GM12892 (cell line): ENCODE measurements around the gene TAS1R3.
A peak's percentile ranks its signal among the peaks of the same experiment; 100 is the strongest.

Experiments used
- DNase-seq: peaks from one replicate; pipeline ENCODE4 v3.0.0; 2011; ENCODE audit not compliant: insufficient read length
- FAIRE-seq: peaks from 2 replicates; lab custom pipeline; 2011; peaks lifted over from hg19 to GRCh38; lab: Jason Lieb, UNC
- POLR2A ChIP-seq: IDR thresholded peaks from 2 replicates; pipeline ENCODE4 v1.6.1; 2011; ENCODE audit warnings: low read depth, low read length, control low read depth
- POLR2AphosphoS5 ChIP-seq: IDR thresholded peaks from 2 replicates; pipeline ENCODE4 v1.6.1; 2011; ENCODE audit warnings: low read depth, low read length, control low read depth
- TAF1 ChIP-seq: IDR thresholded peaks from 2 replicates; pipeline ENCODE4 v1.6.1; 2011; ENCODE audit warnings: low read depth, mild to moderate bottlenecking, control low read depth, low read length, borderline replicate concordance

Gene TAS1R3

GRCh38 chr1:1336931-1337792, 6.1 kb downstream of the TAS1R3 start:
- no peak for FAIRE-seq
- TF ChIP-seq POLR2AphosphoS5: no peak
- no peak for TF ChIP-seq TAF1
- TF ChIP-seq POLR2A: no peak
- no peak for DNase-seq

- FAIRE-seq: peak; percentile 42
- TF ChIP-seq POLR2A (no peak), POLR2AphosphoS5 (no peak), TAF1 (no peak)
- peak; percentile 80 for DNase-seq
Measured at GRCh38 chr1:1337793-1338147, 6.7 kb downstream of the TAS1R3 start.

GRCh38 chr1:1338278-1338677, 7.2 kb downstream of the TAS1R3 start:
- DNase-seq (no peak), FAIRE-seq (no peak)
- TF ChIP-seq POLR2AphosphoS5: no peak
- no peak for TF ChIP-seq POLR2A
- no peak for TF ChIP-seq TAF1

GRCh38 chr1:1340185-1340584, 9.1 kb downstream of the TAS1R3 start:
- DNase-seq: no peak
- FAIRE-seq: no peak
- no peak for TF ChIP-seq POLR2AphosphoS5
- TF ChIP-seq POLR2A: no peak
- no peak for TF ChIP-seq TAF1

GRCh38 chr1:1340791-1341548, 9.9 kb downstream of the TAS1R3 start:
- FAIRE-seq: no peak
- TF ChIP-seq TAF1 (no peak), POLR2A (no peak), POLR2AphosphoS5 (no peak)
- DNase-seq: no peak

- no peak for FAIRE-seq
- TF ChIP-seq TAF1 (no peak), POLR2AphosphoS5 (peak; percentile 32; the same call in 1 of the 2 replicates), POLR2A (no peak)
- DNase-seq: no peak
Measured at GRCh38 chr1:1341549-1342021, 10.5 kb downstream of the TAS1R3 start.

- DNase-seq: no peak
- FAIRE-seq: no peak
- TF ChIP-seq POLR2AphosphoS5: no peak
Measured at GRCh38 chr1:1342061-1342562, 11.0 kb downstream of the TAS1R3 start.

GRCh38 chr1:1342584-1343115, 11.6 kb downstream of the TAS1R3 start:
- TF ChIP-seq POLR2AphosphoS5 (no peak), TAF1 (no peak), POLR2A (no peak)
- no peak for FAIRE-seq
- DNase-seq: no peak

GRCh38 chr1:1343811-1344421, 12.8 kb downstream of the TAS1R3 start:
- no peak for FAIRE-seq
- TF ChIP-seq POLR2A: no peak
- no peak for TF ChIP-seq TAF1
- TF ChIP-seq POLR2AphosphoS5: no peak
- no peak for DNase-seq

- DNase-seq (no peak), FAIRE-seq (no peak)
- no peak for TF ChIP-seq POLR2AphosphoS5
- TF ChIP-seq POLR2A: no peak
- TF ChIP-seq TAF1: no peak
Measured at GRCh38 chr1:1344655-1345361, 13.7 kb downstream of the TAS1R3 start.

- TF ChIP-seq TAF1 (no peak), POLR2AphosphoS5 (no peak), POLR2A (no peak)
- no peak for DNase-seq
- FAIRE-seq: no peak
Measured at GRCh38 chr1:1345384-1345783, 14.3 kb downstream of the TAS1R3 start.
